ENCODE results near the gene STAC3.

Gene STAC3

GRCh38 chr12:57222286-57223190, 28.4 kb downstream of the STAC3 start:
- DNase-seq, result no peak

DNA sequence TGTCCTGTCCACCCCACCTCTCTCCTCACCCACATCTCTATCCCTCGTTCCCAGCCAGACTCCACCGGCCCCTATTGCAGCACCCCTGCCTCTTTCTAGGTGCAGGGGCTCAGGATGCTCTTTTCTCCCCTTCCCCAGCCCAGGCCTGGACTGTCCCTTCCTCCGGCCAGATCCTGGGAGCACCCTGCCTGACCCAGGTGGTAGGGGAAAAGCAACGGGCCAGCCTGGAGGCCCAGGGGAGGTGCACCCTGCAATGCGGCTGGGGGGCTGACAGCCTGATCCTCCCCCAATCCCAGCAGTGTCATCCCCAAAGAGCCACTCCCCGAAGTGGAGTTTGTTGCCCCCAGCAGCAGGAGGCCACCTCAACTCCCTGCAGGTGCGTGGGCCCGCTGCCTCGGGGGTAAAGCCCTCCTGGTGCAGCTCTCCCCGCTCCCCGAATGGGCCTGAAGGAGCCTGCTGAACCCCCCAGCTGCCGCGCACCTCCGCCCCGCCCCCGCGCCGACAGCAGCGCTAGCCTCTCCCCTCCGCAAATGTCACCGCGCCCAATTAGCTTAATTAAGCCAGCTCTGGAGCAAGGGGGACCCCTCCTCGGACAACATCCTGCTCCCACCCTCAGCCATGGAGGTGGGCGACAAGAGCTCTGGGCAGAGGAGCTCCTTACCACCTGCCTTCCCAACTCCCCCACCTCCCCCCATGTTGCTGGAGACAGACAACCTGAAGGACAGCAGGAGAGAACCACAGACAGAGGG, 29.6 kb downstream of the STAC3 start:
- no peak for DNase-seq

GRCh38 chr12:57220770-57221168, 30.2 kb downstream of the STAC3 start:
- no peak for DNase-seq

DNA sequence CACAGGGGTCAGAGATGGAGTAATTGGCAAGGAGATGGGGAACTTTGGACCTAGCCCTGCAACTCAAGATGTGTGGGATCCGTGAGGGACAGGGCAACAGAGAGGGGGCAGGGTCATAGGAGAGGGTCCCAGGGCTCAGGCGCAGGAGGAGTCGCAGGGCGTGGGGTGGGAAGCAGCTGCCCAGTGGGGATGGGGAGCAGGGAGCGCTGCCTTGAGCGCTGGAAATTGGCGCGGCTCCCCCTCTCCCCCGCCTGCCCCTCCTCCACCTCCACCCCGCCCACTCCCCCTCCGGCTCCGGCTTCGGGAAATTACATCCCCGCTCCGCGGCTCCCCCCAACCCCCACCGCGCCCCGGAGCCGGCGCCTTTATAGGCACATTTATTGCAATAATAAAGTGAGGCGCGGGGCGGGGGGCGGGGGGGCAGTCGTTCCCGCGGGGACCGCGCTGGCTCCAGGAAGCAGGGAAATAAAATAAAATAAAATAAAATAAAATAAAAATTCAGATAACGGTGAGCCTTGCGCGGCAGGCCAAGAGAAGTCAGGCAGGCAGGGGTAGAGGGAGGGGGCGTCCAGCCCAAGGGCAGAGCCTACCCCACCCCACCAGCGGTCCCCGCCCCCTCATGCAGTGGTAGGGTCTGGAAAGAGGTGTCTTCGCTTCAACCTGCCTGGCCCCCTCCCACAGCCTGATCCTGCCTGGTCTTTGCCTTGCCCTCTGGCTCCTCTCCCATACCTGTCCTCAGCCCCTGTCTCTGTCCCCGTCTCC, 30.8 kb downstream of the STAC3 start:
- DNase-seq, result peak; percentile 14

DNA sequence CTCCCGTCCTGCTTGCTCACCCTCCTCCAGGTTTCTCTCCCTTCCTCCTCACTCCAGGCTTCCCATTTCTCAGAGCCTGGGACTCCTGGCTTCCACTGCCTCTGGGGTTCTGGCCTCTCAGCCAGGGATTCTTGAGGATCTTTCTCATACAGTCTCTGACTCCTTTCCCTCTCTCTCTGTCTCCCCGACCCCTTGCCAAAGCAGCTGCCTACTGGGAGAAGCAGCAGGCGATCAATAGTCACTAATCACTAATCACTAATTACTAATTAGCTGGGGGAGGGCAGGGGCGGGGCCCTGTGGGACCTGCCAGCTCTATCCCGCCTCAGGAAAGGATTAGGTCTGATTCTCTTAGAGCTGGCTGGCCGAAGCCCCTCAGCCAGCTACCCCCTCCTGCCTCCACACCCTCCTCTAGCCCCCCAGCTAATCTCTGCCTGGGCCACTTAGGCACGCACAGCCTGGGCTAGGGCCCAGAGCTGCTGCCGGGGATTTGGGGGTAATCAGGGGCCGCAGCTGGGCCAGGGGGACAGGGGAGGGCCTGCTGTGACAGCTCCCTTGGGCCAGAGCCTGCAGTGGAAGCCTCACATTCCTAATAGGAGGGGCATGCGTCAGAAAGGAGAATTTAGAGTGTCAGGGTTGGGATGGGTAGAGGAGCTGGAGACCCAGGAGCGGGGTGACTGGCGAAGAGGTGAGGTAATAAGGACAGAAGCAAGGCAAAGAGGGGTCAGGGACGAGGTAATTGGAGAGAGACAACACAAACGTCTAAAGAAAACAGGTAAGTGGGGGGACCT, 31.6 kb downstream of the STAC3 start:
- no peak for DNase-seq

DNA sequence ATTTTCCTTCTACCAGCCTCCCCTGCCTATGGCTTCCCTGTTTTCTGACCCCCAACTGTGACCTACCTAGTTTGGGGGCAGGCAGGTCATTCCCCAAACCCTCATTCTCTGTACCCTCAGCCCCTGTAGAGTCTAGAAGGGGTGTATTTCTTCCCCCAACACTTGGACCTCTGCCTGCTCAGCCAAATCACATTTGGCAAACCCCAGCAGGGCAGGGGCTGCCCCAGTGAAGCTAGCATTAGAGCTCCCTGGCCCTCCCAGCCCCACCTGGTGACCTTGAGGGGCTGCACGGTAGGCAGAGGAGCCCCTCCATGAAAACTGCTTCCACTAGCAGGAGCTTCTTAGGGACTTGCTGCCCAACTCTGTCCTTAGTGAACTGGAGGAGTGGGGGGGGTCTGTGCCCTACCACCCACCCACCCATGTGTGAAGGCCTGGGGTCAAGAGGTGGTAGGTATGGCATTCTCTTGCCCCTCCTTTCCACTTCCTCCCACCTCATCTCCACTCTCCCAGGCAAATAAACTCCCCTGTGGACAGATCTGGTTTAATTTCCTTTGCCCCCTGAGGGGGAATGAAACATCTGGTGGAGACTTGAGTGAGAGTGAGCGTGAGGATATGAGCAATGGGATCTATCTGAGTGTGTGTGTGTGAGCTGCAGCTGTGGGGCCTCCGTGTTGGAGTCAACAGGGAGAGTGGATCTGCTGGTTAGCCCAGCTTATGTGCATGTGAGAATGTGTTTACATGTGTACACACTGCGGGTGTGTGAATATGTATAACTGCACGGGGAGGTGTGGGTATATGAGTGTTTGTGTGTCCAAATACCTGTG, 32.7 kb downstream of the STAC3 start:
- no peak for DNase-seq

DNA sequence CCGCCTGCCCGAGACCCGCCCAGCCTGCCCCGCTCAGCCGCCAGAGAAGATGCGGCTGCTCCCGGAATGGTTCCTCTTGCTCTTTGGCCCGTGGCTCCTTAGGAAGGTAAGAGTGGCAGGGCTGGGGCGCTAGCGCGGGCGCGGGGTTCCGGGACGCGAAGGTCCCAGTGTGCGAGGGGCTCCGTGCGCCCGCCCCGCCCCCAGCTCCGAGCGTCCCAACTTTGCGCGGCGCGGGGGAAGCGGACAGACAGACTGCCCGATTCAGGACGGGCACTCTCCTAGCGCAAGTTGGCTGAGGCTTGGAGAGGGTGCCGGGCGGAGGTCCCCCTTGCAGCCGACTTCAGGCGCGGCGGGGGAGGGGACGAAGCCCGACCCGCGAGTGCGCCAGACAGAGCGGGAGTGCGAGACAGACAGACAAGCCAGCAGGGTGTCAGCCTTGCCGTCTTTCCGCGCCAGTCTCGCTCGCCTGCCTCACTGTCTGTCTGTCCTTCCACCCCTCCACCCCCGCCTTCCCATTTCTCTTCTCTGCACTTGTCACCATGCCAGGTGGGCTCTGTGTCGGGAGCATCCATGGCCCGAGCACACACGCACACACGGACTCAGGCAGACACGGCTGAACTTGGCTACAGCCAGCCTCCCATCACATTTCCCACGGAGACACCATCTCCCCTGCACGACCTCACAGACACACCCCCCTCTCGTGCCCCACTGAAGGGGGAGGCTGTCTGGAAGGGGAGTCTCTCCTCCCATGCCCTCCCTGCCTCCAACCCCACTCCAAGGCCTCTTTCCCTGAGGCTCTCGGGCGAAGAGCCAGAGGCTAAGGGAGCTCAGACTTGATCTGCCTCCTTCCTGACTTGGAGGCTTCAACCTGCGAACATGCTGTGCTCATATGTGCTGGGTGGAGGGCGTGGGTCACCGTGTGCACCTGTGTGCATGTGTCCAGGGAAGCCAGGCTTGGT, 33.8 kb downstream of the STAC3 start:
- DNase-seq, result no peak

DNA sequence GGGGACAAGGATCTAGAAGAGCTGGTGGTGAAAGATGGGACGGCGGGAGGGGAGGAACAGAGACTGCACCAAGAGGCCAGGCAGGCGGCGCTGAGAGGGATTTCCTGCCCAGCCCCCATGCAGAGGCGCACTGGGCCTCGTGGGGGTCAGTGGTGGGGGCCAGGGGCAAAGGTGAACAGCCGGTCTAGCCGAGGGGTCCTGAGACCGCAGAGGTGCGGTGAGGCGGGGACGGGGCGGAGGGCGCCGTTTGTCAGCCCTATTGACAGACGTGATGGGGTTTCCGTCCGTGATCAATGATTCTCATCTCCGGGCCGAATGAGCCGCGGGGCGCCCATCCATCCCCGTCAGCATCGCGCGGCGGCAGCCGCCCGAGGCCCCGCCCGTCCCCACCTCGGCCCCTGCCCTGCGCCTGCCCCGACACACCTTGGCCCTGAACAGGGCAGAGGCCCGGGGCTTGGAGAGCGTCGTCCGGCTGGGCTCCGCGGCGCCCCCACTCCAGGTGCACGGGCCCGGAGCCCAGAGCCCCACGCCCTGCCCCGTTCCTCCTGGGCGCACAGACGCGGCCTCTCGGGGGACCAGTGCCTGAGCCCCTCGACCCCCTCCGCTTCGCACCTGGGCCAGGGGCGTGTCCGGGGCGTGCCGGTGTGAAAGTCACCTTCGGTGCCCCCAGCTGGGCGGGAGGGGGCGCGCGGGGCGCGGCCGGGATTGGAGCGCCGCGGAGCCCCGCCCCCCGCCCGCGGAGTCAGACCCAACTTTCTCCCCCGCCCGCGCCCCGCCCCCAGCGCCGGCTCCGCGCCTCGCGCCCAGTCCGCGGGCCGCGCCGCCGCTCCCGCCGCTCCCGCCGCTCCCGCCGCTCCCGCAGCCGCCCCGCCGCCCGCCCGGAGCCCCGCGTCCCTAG, 34.7 kb downstream of the STAC3 start, which contains the start of gene NXPH4:
Gene NXPH4 (plus strand): TSS at position 781 of the 898 bp plus-strand sequence. CDS start 176 bp downstream, outside the sequence.
- DNase-seq, result no peak

GRCh38 chr12:57215668-57216013, 35.3 kb downstream of the STAC3 start:
- DNase-seq, result no peak

- DNase-seq, result no peak
These were observed 35.9 kb downstream of the STAC3 start for GRCh38 chr12:57215065-57215464.

DNA sequence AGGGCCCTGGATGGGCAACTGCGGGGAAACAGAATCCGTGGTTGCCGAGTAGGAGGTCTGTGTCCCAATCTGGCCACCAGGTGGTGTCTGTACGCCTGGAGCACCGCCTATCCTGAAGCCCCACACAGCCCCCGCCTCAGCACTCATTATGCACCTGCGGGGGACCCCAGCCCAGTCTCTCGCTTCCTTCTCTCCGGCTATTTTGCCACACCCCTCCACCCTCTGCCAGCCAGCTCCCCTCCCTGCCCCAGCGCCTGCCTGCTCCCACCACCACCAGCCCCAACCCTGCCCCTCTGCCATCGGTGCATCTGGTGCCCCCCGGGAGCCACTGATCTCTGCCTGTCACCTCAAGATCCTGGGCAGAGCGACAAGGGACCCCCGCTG, 36.6 kb downstream of the STAC3 start:
- peak; percentile 36 for DNase-seq

- DNase-seq, result no peak
These were observed 37.1 kb downstream of the STAC3 start for GRCh38 chr12:57213763-57214397.

DNA sequence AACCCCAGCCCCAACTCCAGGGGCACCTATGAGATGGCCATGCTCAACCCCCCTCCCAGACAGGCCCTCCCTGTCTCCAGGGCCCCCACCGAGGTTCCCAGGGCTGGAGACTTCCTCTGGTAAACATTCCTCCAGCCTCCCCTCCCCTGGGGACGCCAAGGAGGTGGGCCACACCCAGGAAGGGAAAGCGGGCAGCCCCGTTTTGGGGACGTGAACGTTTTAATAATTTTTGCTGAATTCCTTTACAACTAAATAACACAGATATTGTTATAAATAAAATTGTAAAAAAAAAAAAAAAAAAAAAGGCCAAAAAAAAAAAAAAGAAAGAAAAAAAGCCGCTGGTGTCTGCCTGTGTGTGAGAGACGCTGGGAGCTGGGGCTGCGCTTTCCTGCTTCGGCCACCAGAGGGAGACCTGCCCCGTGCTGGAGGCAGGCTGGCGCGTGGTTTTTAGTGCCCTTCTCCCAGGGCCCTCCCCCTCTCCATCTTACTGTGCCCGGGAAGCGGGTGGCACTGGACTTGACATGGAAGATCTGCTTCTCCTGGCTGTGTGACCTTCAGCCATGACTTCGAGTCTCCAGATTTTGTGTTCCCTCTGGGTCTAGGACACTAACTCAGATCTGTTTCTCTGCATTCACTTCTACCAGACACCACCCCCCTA, 37.8 kb downstream of the STAC3 start:
- peak; percentile 34 for DNase-seq

DNA sequence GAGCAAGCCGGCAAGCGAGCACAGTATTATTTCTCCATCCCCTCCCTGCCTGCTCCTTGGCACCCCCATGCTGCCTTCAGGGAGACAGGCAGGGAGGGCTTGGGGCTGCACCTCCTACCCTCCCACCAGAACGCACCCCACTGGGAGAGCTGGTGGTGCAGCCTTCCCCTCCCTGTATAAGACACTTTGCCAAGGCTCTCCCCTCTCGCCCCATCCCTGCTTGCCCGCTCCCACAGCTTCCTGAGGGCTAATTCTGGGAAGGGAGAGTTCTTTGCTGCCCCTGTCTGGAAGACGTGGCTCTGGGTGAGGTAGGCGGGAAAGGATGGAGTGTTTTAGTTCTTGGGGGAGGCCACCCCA, 38.3 kb downstream of the STAC3 start:
- DNase-seq, result no peak

DNA sequence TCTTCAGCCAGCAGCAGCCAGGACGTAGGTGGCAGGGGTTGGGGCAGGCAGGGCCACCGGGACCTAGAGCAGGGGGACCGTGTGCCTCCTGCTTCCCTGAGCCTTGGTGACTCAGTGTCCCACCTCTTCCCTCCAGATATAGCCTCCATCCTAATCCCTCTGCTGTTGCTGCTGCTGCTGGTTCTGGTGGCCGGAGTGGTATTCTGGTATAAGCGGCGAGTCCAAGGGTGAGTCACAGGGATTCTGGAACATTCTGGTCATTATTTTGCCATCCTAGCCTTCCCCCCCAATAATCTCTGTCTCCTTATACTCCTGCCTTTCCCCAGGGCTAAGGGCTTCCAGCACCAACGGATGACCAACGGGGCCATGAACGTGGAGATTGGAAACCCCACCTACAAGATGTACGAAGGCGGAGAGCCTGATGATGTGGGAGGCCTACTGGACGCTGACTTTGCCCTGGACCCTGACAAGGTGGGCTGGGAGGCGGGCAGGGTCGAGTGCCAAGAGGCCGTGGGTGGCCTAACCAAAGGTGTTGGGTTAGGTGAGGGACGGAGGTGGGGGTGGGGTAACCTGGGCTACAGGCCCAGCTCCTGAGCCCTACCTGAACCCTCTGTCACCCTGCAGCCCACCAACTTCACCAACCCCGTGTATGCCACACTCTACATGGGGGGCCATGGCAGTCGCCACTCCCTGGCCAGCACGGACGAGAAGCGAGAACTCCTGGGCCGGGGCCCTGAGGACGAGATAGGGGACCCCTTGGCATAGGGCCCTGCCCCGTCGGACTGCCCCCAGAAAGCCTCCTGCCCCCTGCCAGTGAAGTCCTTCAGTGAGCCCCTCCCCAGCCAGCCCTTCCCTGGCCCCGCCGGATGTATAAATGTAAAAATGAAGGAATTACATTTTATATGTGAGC, 38.9 kb downstream of the STAC3 start:
- DNase-seq, result no peak

- DNase-seq, result no peak
These were observed 39.9 kb downstream of the STAC3 start for GRCh38 chr12:57210926-57211692.
